A549 (cell line): ENCODE measurements around the gene MORF4L2. TPM values are rescaled to one million over a fixed set of nuclear protein-coding genes. Genes with fewer than 3 reads are reported as not detected.
"Not testable (repeated sequence)": the region's sequence is repeated elsewhere in the genome, so short reads cannot be mapped to it uniquely, and the experiment has no call there.

Experiments
- ATAC-seq, 2 experiments: fragments of 200-7000 bp in 1 of 2; fragments of >200 bp in 1 of 2; cut with Nextera tagmentation in 1 of 2; cut with Tn5 transposase in 1 of 2; 3 replicates each; pipeline versions ENCODE4 v1.8.0 to v1.9.1; 2018 to 2020; ENCODE audit warnings: mild to moderate bottlenecking in 1 of 2, moderate library complexity in 1 of 2
- CTCF ChIA-PET: fragments of 300-600 bp; sonication (Branson Sonifier 250); formaldehyde crosslinking; extraction: SDS; loops from one replicate; lab custom pipeline; 2021; ENCODE audit warnings: antibody characterized with exemption, inconsistent platforms; lab: Yijun Ruan, JAX
- POLR2A ChIA-PET: fragments of 350-600 bp; formaldehyde crosslinking; extraction: SDS; loops from one replicate; lab custom pipeline; 2021; ENCODE audit warnings: antibody characterized with exemption, inconsistent platforms; lab: Yijun Ruan, JAX
- DNase-seq, 2 experiments: peaks; one replicate each; pipeline versions ENCODE4 v3.0.0 to v3.0.0-alpha.2; 2011 to 2016; ENCODE audit warnings: low read depth in 1 of 2, low spot score in 1 of 2
- FAIRE-seq: peaks from 2 replicates; lab custom pipeline; 2011; peaks lifted over from hg19 to GRCh38; lab: Jason Lieb, UNC
- H3K27ac ChIP-seq, 2 experiments: fragments of >200 bp; sonication (Bioruptor Twin); formaldehyde crosslinking; 3 replicates each; pipeline ENCODE4 v1.5.1; 2016 to 2017
- H3K4me1 ChIP-seq: fragments of >200 bp; sonication (Bioruptor Twin); formaldehyde crosslinking; 3 replicates; pipeline ENCODE4 v1.6.1; 2016
- H3K4me2 ChIP-seq: fragments of >200 bp; sonication (Bioruptor Twin); formaldehyde crosslinking; 3 replicates; pipeline ENCODE4 v1.6.1; 2016
- H3K4me3 ChIP-seq: fragments of >200 bp; sonication (Bioruptor Twin); formaldehyde crosslinking; 3 replicates; pipeline ENCODE4 v1.5.1; 2016
- H3K9me3 ChIP-seq: fragments of >200 bp; sonication (Bioruptor Twin); formaldehyde crosslinking; 3 replicates; pipeline ENCODE4 v1.6.1; 2016
- ATOH8 ChIP-seq: fragments of 250-450 bp; sonication (Bioruptor Pico); IDR thresholded peaks from 2 replicates; pipeline ENCODE4 v1.5.0; 2020; ENCODE audit warnings: low read depth, mild to moderate bottlenecking, moderate library complexity
- CBX2 ChIP-seq: fragments of 200-600 bp; sonication (generic); IDR thresholded peaks from 2 replicates; pipeline ENCODE4 v1.6.1; 2016; ENCODE audit warnings: low read depth, mild to moderate bottlenecking, borderline replicate concordance
- CBX8 ChIP-seq: fragments of 200-600 bp; sonication (generic); IDR thresholded peaks from 2 replicates; pipeline ENCODE4 v1.6.1; 2016
- CEBPB ChIP-seq, 2 experiments: fragments of >200 bp in 1 of 2; sonication (Bioruptor Twin) in 1 of 2; formaldehyde crosslinking in 1 of 2; IDR thresholded peaks; 2 replicates each; pipeline ENCODE4 v1.6.1; 2012 to 2016
- CHD4 ChIP-seq: fragments of 200-600 bp; sonication (generic); IDR thresholded peaks from 2 replicates; pipeline ENCODE4 v1.6.1; 2016; ENCODE audit warnings: antibody characterized with exemption, mild to moderate bottlenecking, borderline replicate concordance
- ESRRA ChIP-seq: fragments of 150-350 bp; IDR thresholded peaks from 2 replicates; pipeline ENCODE4 v1.6.1; 2014; ENCODE audit warnings: mild to moderate bottlenecking, low read length, borderline replicate concordance
- FOSB ChIP-seq: fragments of 250-450 bp; sonication (Bioruptor Pico); IDR thresholded peaks from 2 replicates; pipeline ENCODE4 v1.5.0; 2020; ENCODE audit warnings: mild to moderate bottlenecking, moderate library complexity
- FOSL2 ChIP-seq, 2 experiments: fragments of 450-650 bp in 1 of 2; fragments of >200 bp in 1 of 2; sonication (Bioruptor Twin) in 1 of 2; formaldehyde crosslinking; IDR thresholded peaks; 2 replicates each; pipeline versions ENCODE4 v1.5.0 to v1.6.1; 2016 to 2020; ENCODE audit warnings: mild to moderate bottlenecking in 1 of 2, moderate library complexity in 1 of 2
- GATA3 ChIP-seq: IDR thresholded peaks from 2 replicates; pipeline ENCODE4 v1.6.1; 2012; ENCODE audit warnings: borderline replicate concordance
- HDAC2 ChIP-seq: fragments of 200-600 bp; sonication (generic); IDR thresholded peaks from 2 replicates; pipeline ENCODE4 v1.6.1; 2016
- HEYL ChIP-seq: fragments of 250-450 bp; sonication (Bioruptor Pico); IDR thresholded peaks from 2 replicates; pipeline ENCODE4 v1.8.0; 2021; ENCODE audit warnings: mild to moderate bottlenecking, moderate library complexity
- HOXA7 ChIP-seq: fragments of 250-450 bp; sonication (Bioruptor Pico); IDR thresholded peaks from 2 replicates; pipeline ENCODE4 v1.5.0; 2020; ENCODE audit warnings: mild to moderate bottlenecking, moderate library complexity
- HOXB13 ChIP-seq: fragments of 250-450 bp; sonication (Bioruptor Pico); IDR thresholded peaks from 2 replicates; pipeline ENCODE4 v1.5.0; 2020; ENCODE audit warnings: low read depth, mild to moderate bottlenecking, moderate library complexity
- JUN ChIP-seq, 2 experiments: fragments of >200 bp; sonication (Bioruptor Twin); formaldehyde crosslinking; IDR thresholded peaks; 2 replicates in 1 of 2; 3 replicates in 1 of 2; pipeline ENCODE4 v1.6.1; 2016 to 2017
- KDM5A ChIP-seq: fragments of 200-600 bp; sonication (generic); IDR thresholded peaks from 2 replicates; pipeline ENCODE4 v1.6.1; 2016; ENCODE audit warnings: antibody characterized with exemption, mild to moderate bottlenecking
- MAZ ChIP-seq: fragments of 150-350 bp; IDR thresholded peaks from 2 replicates; pipeline ENCODE4 v1.6.1; 2014; ENCODE audit warnings: antibody characterized with exemption, low read depth, low read length, borderline replicate concordance
- RARB ChIP-seq: fragments of 250-450 bp; sonication (Bioruptor Pico); IDR thresholded peaks from 2 replicates; pipeline ENCODE4 v1.8.0; 2021; ENCODE audit warnings: mild to moderate bottlenecking, moderate library complexity
- RFX5 ChIP-seq: fragments of 450-650 bp; IDR thresholded peaks from 2 replicates; pipeline ENCODE4 v1.7.1; 2014; ENCODE audit warnings: antibody characterized with exemption, mild to moderate bottlenecking, moderate library complexity
- SREBF2 ChIP-seq: fragments of 450-650 bp; IDR thresholded peaks from 2 replicates; pipeline ENCODE4 v1.6.1; 2014; ENCODE audit warnings: mild to moderate bottlenecking, moderate library complexity
- TP53 ChIP-seq: fragments of 250-450 bp; sonication (Bioruptor Pico); IDR thresholded peaks from 2 replicates; pipeline ENCODE4 v1.5.0; 2021; ENCODE audit warnings: mild to moderate bottlenecking, moderate library complexity
- ZFP36 ChIP-seq: fragments of 450-650 bp; IDR thresholded peaks from 2 replicates; pipeline ENCODE4 v1.6.1; 2014; ENCODE audit warnings: borderline replicate concordance; ENCODE audit not compliant: partially characterized antibody
- WGBS: methylation state at CpG from one replicate; pipeline ENCODE4 v1.1.6; 2017; ENCODE audit errors: missing lambda C conversion rate; 5-methylcytosine and 5-hydroxymethylcytosine counted together
- polyA plus RNA-seq, 4 experiments: library from polyadenylated mRNA; depleted of rRNA in 3 of 4; stranded (reverse); fragments of >200 nt; fragmentation: RNase III in 1 of 4; extraction: RNeasy Plus Mini Kit Qiagen cat#74134 plus additional on column Dnase treatment in 1 of 4; gene quantifications; 2 replicates in 3 of 4; 3 replicates in 1 of 4; pipeline ENCODE4 v1.2.3, GENCODE V29; 2011 to 2017
- TF ChIP-seq, protein P1 (sequence below): fragments of 150-350 bp; IDR thresholded peaks from 2 replicates; pipeline ENCODE4 v1.6.1; 2014; ENCODE audit warnings: low read depth, mild to moderate bottlenecking, low read length
- TF ChIP-seq, protein P2 (sequence below): IDR thresholded peaks from 2 replicates; pipeline ENCODE4 v1.6.1; 2012
- TF ChIP-seq, protein P3 (sequence below): fragments of >200 bp; sonication (Bioruptor Twin); formaldehyde crosslinking; IDR thresholded peaks from 2 replicates; pipeline ENCODE4 v1.6.1; 2016
- TF ChIP-seq, protein P4 (sequence below): fragments of 200-600 bp; sonication (generic); IDR thresholded peaks from 2 replicates; pipeline ENCODE4 v1.6.1; 2016; ENCODE audit warnings: antibody characterized with exemption, mild to moderate bottlenecking, moderate library complexity

Gene MORF4L2
- polyA plus RNA-seq, 2 of the 4 experiments (the other 2 are of a cell fraction), result 521 to 572 TPM

DNA sequence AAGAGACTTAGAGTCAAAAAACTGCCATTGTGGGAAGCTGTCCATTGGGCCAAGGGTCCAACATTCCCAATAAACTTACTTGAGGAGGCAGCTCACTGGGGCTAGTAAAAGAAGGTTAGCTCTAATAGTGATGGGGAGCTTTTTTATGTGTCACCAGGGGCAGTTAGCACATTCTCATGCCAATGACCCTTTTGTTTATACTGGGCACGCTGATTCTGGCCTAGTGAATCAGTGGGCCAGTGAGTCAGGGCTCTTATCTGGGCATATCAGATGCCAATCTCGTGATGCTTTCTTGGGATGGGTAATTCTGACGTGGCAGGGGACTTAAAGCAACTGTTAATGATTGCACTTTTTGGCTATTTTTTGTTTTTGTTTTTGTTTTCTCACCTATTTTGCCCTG, 29.9 kb downstream of the MORF4L2 start (continued):
- TF ChIP-seq, protein P1, sequence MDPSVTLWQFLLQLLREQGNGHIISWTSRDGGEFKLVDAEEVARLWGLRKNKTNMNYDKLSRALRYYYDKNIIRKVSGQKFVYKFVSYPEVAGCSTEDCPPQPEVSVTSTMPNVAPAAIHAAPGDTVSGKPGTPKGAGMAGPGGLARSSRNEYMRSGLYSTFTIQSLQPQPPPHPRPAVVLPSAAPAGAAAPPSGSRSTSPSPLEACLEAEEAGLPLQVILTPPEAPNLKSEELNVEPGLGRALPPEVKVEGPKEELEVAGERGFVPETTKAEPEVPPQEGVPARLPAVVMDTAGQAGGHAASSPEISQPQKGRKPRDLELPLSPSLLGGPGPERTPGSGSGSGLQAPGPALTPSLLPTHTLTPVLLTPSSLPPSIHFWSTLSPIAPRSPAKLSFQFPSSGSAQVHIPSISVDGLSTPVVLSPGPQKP, result no peak
- TF ChIP-seq JUN (IDR thresholded peaks at IDR 0.05), result peak; percentile 39 to 68; a peak in 3 of 5 replicates
- no peak for TF ChIP-seq CBX2
- TF ChIP-seq, protein P2, sequence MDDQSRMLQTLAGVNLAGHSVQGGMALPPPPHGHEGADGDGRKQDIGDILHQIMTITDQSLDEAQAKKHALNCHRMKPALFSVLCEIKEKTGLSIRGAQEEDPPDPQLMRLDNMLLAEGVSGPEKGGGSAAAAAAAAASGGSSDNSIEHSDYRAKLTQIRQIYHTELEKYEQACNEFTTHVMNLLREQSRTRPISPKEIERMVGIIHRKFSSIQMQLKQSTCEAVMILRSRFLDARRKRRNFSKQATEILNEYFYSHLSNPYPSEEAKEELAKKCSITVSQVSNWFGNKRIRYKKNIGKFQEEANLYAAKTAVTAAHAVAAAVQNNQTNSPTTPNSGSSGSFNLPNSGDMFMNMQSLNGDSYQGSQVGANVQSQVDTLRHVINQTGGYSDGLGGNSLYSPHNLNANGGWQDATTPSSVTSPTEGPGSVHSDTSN, result 0 out of 2 replicates have a peak, but pooled peaks have one; percentile 32
- TF ChIP-seq, all 56 proteins: peak for 9

GRCh38 chrX:103655230-103656000, 31.1 kb downstream of the MORF4L2 start:
- not testable (repeated sequence) for H3K9me3 ChIP-seq, FAIRE-seq, H3K4me2 ChIP-seq, ATAC-seq, DNase-seq, H3K4me3 ChIP-seq
- WGBS, result 73% methylated on average over 7 of the region's 7 CpGs
- ChIA-PET POLR2A (interaction anchor here (1.5 to 2.8 kb wide), 2 partner anchors 26 to 31 kb away, joined by 9 to 17 read pairs; partner anchors contain the start of genes MORF4L2 and TCEAL1), CTCF (interaction anchor here (3.5 kb wide), 1 partner anchor 26 kb away, joined by 25 read pairs; the partner anchor contains the start of gene TCEAL1)
- H3K4me1 ChIP-seq, result peaks cover 52% of the 10 kb centered on the region
- peak overlapping the region; percentile 76 to 85 for H3K27ac ChIP-seq

DNA sequence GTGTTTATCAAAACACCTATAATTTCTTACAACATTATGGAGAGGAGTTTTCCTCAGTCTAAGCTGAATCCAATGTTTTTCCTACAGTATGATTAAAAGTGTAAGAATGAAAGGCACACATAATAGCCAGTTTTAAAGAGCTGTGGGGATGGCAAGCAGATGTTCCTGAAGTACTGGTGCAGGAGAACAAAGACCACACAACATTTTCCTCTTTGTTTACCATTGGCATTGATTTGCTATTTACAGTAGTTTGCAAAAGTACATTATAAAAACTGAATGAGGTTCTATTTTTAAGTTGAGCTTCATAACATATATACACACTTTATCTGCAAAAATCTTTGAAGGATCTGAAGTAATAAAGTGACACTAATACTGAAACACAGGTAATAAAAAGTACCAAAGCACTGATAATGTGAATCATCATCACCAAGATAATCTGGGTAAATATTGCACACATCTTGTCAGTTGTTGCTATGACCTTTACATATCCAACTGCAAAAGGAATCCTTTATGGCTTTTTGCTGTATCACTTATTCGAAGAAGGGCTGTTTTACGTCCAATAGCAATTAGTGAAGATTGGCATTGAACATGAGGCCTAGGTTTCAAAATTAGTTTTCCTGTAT, 35.2 kb downstream of the MORF4L2 start:
- ChIA-PET CTCF (interaction anchor here (2.8 kb wide), 1 partner anchor 21 kb away, joined by 16 read pairs; no protein-coding TSS in a partner anchor), POLR2A (no interaction called here)
- no peak for DNase-seq
- Histone ChIP-seq H3K27ac (no peak overlapping the region; a peak in 1 of 6 replicates), H3K4me3 (no peak overlapping the region), H3K4me2 (peak overlapping the region; percentile 26; the same call in 2 of the 3 replicates), H3K9me3 (no peaks in the 10 kb centered on the region), H3K4me1 (peaks cover 19% of the 10 kb centered on the region)
- ATAC-seq, result no peak
- WGBS, result 57% methylated on average over 2 of the region's 2 CpGs
- FAIRE-seq, result peak; percentile 95
- TF ChIP-seq ATOH8, result no peak
- no peak for TF ChIP-seq TP53 (CRISPR knock-in tag)
- TF ChIP-seq FOSB (CRISPR knock-in tag), result no peak
- TF ChIP-seq ESRRA, result no peak
- no peak for TF ChIP-seq ZFP36
- TF ChIP-seq CBX8, result no peak
- peak; percentile 87 for TF ChIP-seq RFX5
- TF ChIP-seq HOXA7 (CRISPR knock-in tag), result no peak
- 0 out of 4 replicates have a peak, but pooled peaks of 1 of the 2 experiments have one; percentile 28 for TF ChIP-seq CEBPB (IDR thresholded peaks at IDR 0.05)
- TF ChIP-seq RARB (CRISPR knock-in tag), result no peak
- TF ChIP-seq HEYL, result no peak
- TF ChIP-seq SREBF2, result no peak
- TF ChIP-seq KDM5A, result no peak
- peak; percentile 54; the same call in 1 of the 2 replicates for TF ChIP-seq GATA3
- TF ChIP-seq CBX2, result no peak
- TF ChIP-seq MAZ, result no peak
- TF ChIP-seq HDAC2, result no peak
- TF ChIP-seq HOXB13 (CRISPR knock-in tag), result no peak
- no peak for TF ChIP-seq CHD4
- no peak for TF ChIP-seq FOSL2 (IDR thresholded peaks at IDR 0.05)
- peak; percentile 29; the same call in 1 of the 2 replicates for TF ChIP-seq FOSL2 (CRISPR knock-in tag; IDR thresholded peaks at IDR 0.05)
- TF ChIP-seq, protein P3, sequence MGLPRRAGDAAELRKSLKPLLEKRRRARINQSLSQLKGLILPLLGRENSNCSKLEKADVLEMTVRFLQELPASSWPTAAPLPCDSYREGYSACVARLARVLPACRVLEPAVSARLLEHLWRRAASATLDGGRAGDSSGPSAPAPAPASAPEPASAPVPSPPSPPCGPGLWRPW, result no peak
- TF ChIP-seq, protein P4, sequence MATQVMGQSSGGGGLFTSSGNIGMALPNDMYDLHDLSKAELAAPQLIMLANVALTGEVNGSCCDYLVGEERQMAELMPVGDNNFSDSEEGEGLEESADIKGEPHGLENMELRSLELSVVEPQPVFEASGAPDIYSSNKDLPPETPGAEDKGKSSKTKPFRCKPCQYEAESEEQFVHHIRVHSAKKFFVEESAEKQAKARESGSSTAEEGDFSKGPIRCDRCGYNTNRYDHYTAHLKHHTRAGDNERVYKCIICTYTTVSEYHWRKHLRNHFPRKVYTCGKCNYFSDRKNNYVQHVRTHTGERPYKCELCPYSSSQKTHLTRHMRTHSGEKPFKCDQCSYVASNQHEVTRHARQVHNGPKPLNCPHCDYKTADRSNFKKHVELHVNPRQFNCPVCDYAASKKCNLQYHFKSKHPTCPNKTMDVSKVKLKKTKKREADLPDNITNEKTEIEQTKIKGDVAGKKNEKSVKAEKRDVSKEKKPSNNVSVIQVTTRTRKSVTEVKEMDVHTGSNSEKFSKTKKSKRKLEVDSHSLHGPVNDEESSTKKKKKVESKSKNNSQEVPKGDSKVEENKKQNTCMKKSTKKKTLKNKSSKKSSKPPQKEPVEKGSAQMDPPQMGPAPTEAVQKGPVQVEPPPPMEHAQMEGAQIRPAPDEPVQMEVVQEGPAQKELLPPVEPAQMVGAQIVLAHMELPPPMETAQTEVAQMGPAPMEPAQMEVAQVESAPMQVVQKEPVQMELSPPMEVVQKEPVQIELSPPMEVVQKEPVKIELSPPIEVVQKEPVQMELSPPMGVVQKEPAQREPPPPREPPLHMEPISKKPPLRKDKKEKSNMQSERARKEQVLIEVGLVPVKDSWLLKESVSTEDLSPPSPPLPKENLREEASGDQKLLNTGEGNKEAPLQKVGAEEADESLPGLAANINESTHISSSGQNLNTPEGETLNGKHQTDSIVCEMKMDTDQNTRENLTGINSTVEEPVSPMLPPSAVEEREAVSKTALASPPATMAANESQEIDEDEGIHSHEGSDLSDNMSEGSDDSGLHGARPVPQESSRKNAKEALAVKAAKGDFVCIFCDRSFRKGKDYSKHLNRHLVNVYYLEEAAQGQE, result no peak
